A549 (cell line): ENCODE results near the gene PPY. TPM values are rescaled to one million over a fixed set of nuclear protein-coding genes. Genes with fewer than 3 reads are reported as not detected.

Experiments used
- ATAC-seq, 2 experiments: fragments of 200-7000 bp in 1 of 2; fragments of >200 bp in 1 of 2; cut with Nextera tagmentation in 1 of 2; cut with Tn5 transposase in 1 of 2; 3 replicates each; pipeline versions ENCODE4 v1.8.0 to v1.9.1; 2018 to 2020; ENCODE audit warnings: mild to moderate bottlenecking in 1 of 2, moderate library complexity in 1 of 2
- CTCF ChIA-PET: fragments of 300-600 bp; sonication (Branson Sonifier 250); formaldehyde crosslinking; extraction: SDS; loops from one replicate; lab custom pipeline; 2021; ENCODE audit warnings: antibody characterized with exemption, inconsistent platforms; lab: Yijun Ruan, JAX
- POLR2A ChIA-PET: fragments of 350-600 bp; formaldehyde crosslinking; extraction: SDS; loops from one replicate; lab custom pipeline; 2021; ENCODE audit warnings: antibody characterized with exemption, inconsistent platforms; lab: Yijun Ruan, JAX
- DNase-seq, 2 experiments: peaks; one replicate each; pipeline versions ENCODE4 v3.0.0 to v3.0.0-alpha.2; 2011 to 2016; ENCODE audit warnings: low read depth in 1 of 2, low spot score in 1 of 2
- FAIRE-seq: peaks from 2 replicates; lab custom pipeline; 2011; peaks lifted over from hg19 to GRCh38; lab: Jason Lieb, UNC
- H3K27ac ChIP-seq, 2 experiments: fragments of >200 bp; sonication (Bioruptor Twin); formaldehyde crosslinking; 3 replicates each; pipeline ENCODE4 v1.5.1; 2016 to 2017
- H3K4me1 ChIP-seq: fragments of >200 bp; sonication (Bioruptor Twin); formaldehyde crosslinking; 3 replicates; pipeline ENCODE4 v1.6.1; 2016
- H3K4me2 ChIP-seq: fragments of >200 bp; sonication (Bioruptor Twin); formaldehyde crosslinking; 3 replicates; pipeline ENCODE4 v1.6.1; 2016
- H3K4me3 ChIP-seq: fragments of >200 bp; sonication (Bioruptor Twin); formaldehyde crosslinking; 3 replicates; pipeline ENCODE4 v1.5.1; 2016
- H3K9me3 ChIP-seq: fragments of >200 bp; sonication (Bioruptor Twin); formaldehyde crosslinking; 3 replicates; pipeline ENCODE4 v1.6.1; 2016
- BCL3 ChIP-seq: fragments of >200 bp; sonication (Bioruptor Twin); formaldehyde crosslinking; IDR thresholded peaks from 3 replicates; pipeline ENCODE4 v1.6.1; 2016
- CBX8 ChIP-seq: fragments of 200-600 bp; sonication (generic); IDR thresholded peaks from 2 replicates; pipeline ENCODE4 v1.6.1; 2016
- CHD4 ChIP-seq: fragments of 200-600 bp; sonication (generic); IDR thresholded peaks from 2 replicates; pipeline ENCODE4 v1.6.1; 2016; ENCODE audit warnings: antibody characterized with exemption, mild to moderate bottlenecking, borderline replicate concordance
- CTCF ChIP-seq: fragments of >200 bp; sonication (Bioruptor Twin); formaldehyde crosslinking; IDR thresholded peaks from 3 replicates; pipeline ENCODE4 v1.5.1; 2016
- E2F6 ChIP-seq: IDR thresholded peaks from 2 replicates; pipeline ENCODE4 v1.6.1; 2012; ENCODE audit warnings: low read depth, borderline replicate concordance
- EHF ChIP-seq: fragments of 250-450 bp; sonication (Bioruptor Pico); IDR thresholded peaks from 2 replicates; pipeline ENCODE4 v1.5.0; 2020; ENCODE audit warnings: mild to moderate bottlenecking
- EP300 ChIP-seq, 2 experiments: fragments of >200 bp; sonication (Bioruptor Twin); formaldehyde crosslinking; IDR thresholded peaks; 2 replicates in 1 of 2; 3 replicates in 1 of 2; pipeline ENCODE4 v1.6.1; 2016 to 2017
- FOSL2 ChIP-seq, 2 experiments: fragments of 450-650 bp in 1 of 2; fragments of >200 bp in 1 of 2; sonication (Bioruptor Twin) in 1 of 2; formaldehyde crosslinking; IDR thresholded peaks; 2 replicates each; pipeline versions ENCODE4 v1.5.0 to v1.6.1; 2016 to 2020; ENCODE audit warnings: mild to moderate bottlenecking in 1 of 2, moderate library complexity in 1 of 2
- FOXS1 ChIP-seq: fragments of 250-450 bp; sonication (Bioruptor Pico); IDR thresholded peaks from 2 replicates; pipeline ENCODE4 v1.5.0; 2020; ENCODE audit warnings: mild to moderate bottlenecking, moderate library complexity
- GATA3 ChIP-seq: IDR thresholded peaks from 2 replicates; pipeline ENCODE4 v1.6.1; 2012; ENCODE audit warnings: borderline replicate concordance
- HDAC2 ChIP-seq: fragments of 200-600 bp; sonication (generic); IDR thresholded peaks from 2 replicates; pipeline ENCODE4 v1.6.1; 2016
- HEYL ChIP-seq: fragments of 250-450 bp; sonication (Bioruptor Pico); IDR thresholded peaks from 2 replicates; pipeline ENCODE4 v1.8.0; 2021; ENCODE audit warnings: mild to moderate bottlenecking, moderate library complexity
- HMGXB4 ChIP-seq: fragments of 250-450 bp; sonication (Bioruptor Pico); IDR thresholded peaks from 2 replicates; pipeline ENCODE4 v1.5.0; 2021; ENCODE audit warnings: mild to moderate bottlenecking, moderate library complexity, borderline replicate concordance
- HOXA7 ChIP-seq: fragments of 250-450 bp; sonication (Bioruptor Pico); IDR thresholded peaks from 2 replicates; pipeline ENCODE4 v1.5.0; 2020; ENCODE audit warnings: mild to moderate bottlenecking, moderate library complexity
- HOXB13 ChIP-seq: fragments of 250-450 bp; sonication (Bioruptor Pico); IDR thresholded peaks from 2 replicates; pipeline ENCODE4 v1.5.0; 2020; ENCODE audit warnings: low read depth, mild to moderate bottlenecking, moderate library complexity
- HOXB5 ChIP-seq: fragments of 250-450 bp; sonication (Bioruptor Pico); IDR thresholded peaks from 2 replicates; pipeline ENCODE4 v1.5.0; 2020; ENCODE audit warnings: mild to moderate bottlenecking, moderate library complexity
- JUN ChIP-seq, 2 experiments: fragments of >200 bp; sonication (Bioruptor Twin); formaldehyde crosslinking; IDR thresholded peaks; 2 replicates in 1 of 2; 3 replicates in 1 of 2; pipeline ENCODE4 v1.6.1; 2016 to 2017
- JUNB ChIP-seq: fragments of >200 bp; sonication (Bioruptor Twin); formaldehyde crosslinking; IDR thresholded peaks from 2 replicates; pipeline ENCODE4 v1.6.1; 2016
- KDM5A ChIP-seq: fragments of 200-600 bp; sonication (generic); IDR thresholded peaks from 2 replicates; pipeline ENCODE4 v1.6.1; 2016; ENCODE audit warnings: antibody characterized with exemption, mild to moderate bottlenecking
- NFE2L2 ChIP-seq: fragments of 150-350 bp; conservative IDR thresholded peaks from 2 replicates; pipeline ENCODE4 v1.6.1; 2014; ENCODE audit warnings: low read length
- NPAS2 ChIP-seq: fragments of 250-450 bp; sonication (Bioruptor Pico); IDR thresholded peaks from 2 replicates; pipeline ENCODE4 v1.8.0; 2022; ENCODE audit warnings: mild to moderate bottlenecking, moderate library complexity, borderline replicate concordance
- NR3C1 ChIP-seq: fragments of >200 bp; sonication (Bioruptor Twin); formaldehyde crosslinking; IDR thresholded peaks from 3 replicates; pipeline ENCODE4 v1.6.1; 2017
- POLR2A ChIP-seq: IDR thresholded peaks from 2 replicates; pipeline ENCODE4 v1.6.1; 2012; ENCODE audit warnings: mild to moderate bottlenecking, low read length
- POLR2AphosphoS2 ChIP-seq: conservative IDR thresholded peaks from 2 replicates; pipeline ENCODE4 v1.6.1; 2012; ENCODE audit warnings: low read length, improper control_type of control experiment, inconsistent platforms
- RAD21 ChIP-seq, 2 experiments: fragments of >200 bp in 1 of 2; sonication (Bioruptor Twin) in 1 of 2; formaldehyde crosslinking in 1 of 2; IDR thresholded peaks in 1 of 2; conservative IDR thresholded peaks in 1 of 2; 2 replicates in 1 of 2; 3 replicates in 1 of 2; pipeline ENCODE4 v1.6.1; 2012 to 2018; ENCODE audit warnings: inconsistent platforms in 1 of 2
- RARB ChIP-seq: fragments of 250-450 bp; sonication (Bioruptor Pico); IDR thresholded peaks from 2 replicates; pipeline ENCODE4 v1.8.0; 2021; ENCODE audit warnings: mild to moderate bottlenecking, moderate library complexity
- RCOR1 ChIP-seq: fragments of 150-350 bp; IDR thresholded peaks from 2 replicates; pipeline ENCODE4 v1.6.1; 2014; ENCODE audit warnings: antibody characterized with exemption, low read length, low read depth
- SMC3 ChIP-seq: fragments of >200 bp; sonication (Bioruptor Twin); formaldehyde crosslinking; IDR thresholded peaks from 3 replicates; pipeline ENCODE4 v1.6.1; 2018; ENCODE audit warnings: inconsistent platforms
- SREBF2 ChIP-seq: fragments of 450-650 bp; IDR thresholded peaks from 2 replicates; pipeline ENCODE4 v1.6.1; 2014; ENCODE audit warnings: mild to moderate bottlenecking, moderate library complexity
- TP53 ChIP-seq: fragments of 250-450 bp; sonication (Bioruptor Pico); IDR thresholded peaks from 2 replicates; pipeline ENCODE4 v1.5.0; 2021; ENCODE audit warnings: mild to moderate bottlenecking, moderate library complexity
- ZC3H11A ChIP-seq: fragments of 450-650 bp; IDR thresholded peaks from 2 replicates; pipeline ENCODE4 v1.6.1; 2014; ENCODE audit warnings: antibody characterized with exemption, mild to moderate bottlenecking
- ZNF302 ChIP-seq: fragments of 250-450 bp; sonication (Bioruptor Pico); IDR thresholded peaks from 2 replicates; pipeline ENCODE4 v1.9.0; 2021; ENCODE audit warnings: inconsistent platforms, mild to moderate bottlenecking, moderate library complexity
- WGBS: methylation state at CpG from one replicate; pipeline ENCODE4 v1.1.6; 2017; ENCODE audit errors: missing lambda C conversion rate; 5-methylcytosine and 5-hydroxymethylcytosine counted together
- polyA plus RNA-seq, 4 experiments: library from polyadenylated mRNA; depleted of rRNA in 3 of 4; stranded (reverse); fragments of >200 nt; fragmentation: RNase III in 1 of 4; extraction: RNeasy Plus Mini Kit Qiagen cat#74134 plus additional on column Dnase treatment in 1 of 4; gene quantifications; 2 replicates in 3 of 4; 3 replicates in 1 of 4; pipeline ENCODE4 v1.2.3, GENCODE V29; 2011 to 2017
- TF ChIP-seq, protein P1 (sequence below): IDR thresholded peaks from 2 replicates; pipeline ENCODE4 v1.6.1; 2012

Gene PPY
- polyA plus RNA-seq, 2 of the 4 experiments (the other 2 are of a cell fraction), result not detected

GRCh38 chr17:43911904-43912303 lies 30.4 kb downstream of the PPY start:
- ATAC-seq, result no peak
- Histone ChIP-seq H3K27ac (no peak overlapping the region), H3K4me2 (no peak overlapping the region), H3K4me3 (no peak overlapping the region), H3K4me1 (peaks cover 10% of the 10 kb centered on the region), H3K9me3 (no peaks in the 10 kb centered on the region)
- WGBS, result 35% methylated on average over 8 of the region's 8 CpGs
- FAIRE-seq, result no peak
- DNase-seq, result no peak
- POLR2A ChIA-PET, result no interaction called here
- CTCF ChIA-PET, result interaction anchor here (1.5 to 25.9 kb wide), 7 partner anchors 11 to 132 kb away, joined by 4 to 412 read pairs (median 94); partner anchors contain the start of gene PPY
- TF ChIP-seq EP300 (IDR thresholded peaks at IDR 0.05) (no peak), EHF (CRISPR knock-in tag) (no peak), RAD21 (conservative IDR thresholded peaks at IDR 0.05 in 1 of 2, IDR thresholded peaks at IDR 0.05 in 1 of 2) (no peak), POLR2AphosphoS2 (no peak), HOXA7 (no peak), E2F6 (no peak), GATA3 (no peak), HDAC2 (no peak), JUN (IDR thresholded peaks at IDR 0.05) (no peak), NFE2L2 (no peak), FOXS1 (CRISPR knock-in tag) (no peak), HOXB13 (CRISPR knock-in tag) (no peak), TP53 (CRISPR knock-in tag) (no peak), NR3C1 (no peak), CBX8 (no peak), HOXB5 (CRISPR knock-in tag) (no peak), POLR2A (no peak)
- TF ChIP-seq, protein P1, sequence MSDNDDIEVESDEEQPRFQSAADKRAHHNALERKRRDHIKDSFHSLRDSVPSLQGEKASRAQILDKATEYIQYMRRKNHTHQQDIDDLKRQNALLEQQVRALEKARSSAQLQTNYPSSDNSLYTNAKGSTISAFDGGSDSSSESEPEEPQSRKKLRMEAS, result no peak
- TF ChIP-seq, all 56 proteins: peak for 0

GRCh38 chr17:43909537-43910231 lies 32.6 kb downstream of the PPY start:
- POLR2A ChIA-PET, result no interaction called here
- TF ChIP-seq HEYL (CRISPR knock-in tag) (no peak), JUNB (no peak), RCOR1 (no peak), SMC3 (no peak), CHD4 (no peak), NPAS2 (CRISPR knock-in tag) (no peak), TP53 (CRISPR knock-in tag) (no peak), HMGXB4 (CRISPR knock-in tag) (no peak), ZNF302 (no peak), FOSL2 (IDR thresholded peaks at IDR 0.05) (no peak), FOSL2 (CRISPR knock-in tag; IDR thresholded peaks at IDR 0.05) (no peak), CTCF (no peak), HDAC2 (no peak), ZC3H11A (no peak), SREBF2 (no peak), KDM5A (no peak), RARB (CRISPR knock-in tag) (no peak), E2F6 (no peak), BCL3 (no peak)
- TF ChIP-seq, protein P1, result no peak
- Histone ChIP-seq H3K27ac (no peak overlapping the region), H3K4me1 (peaks cover 24% of the 10 kb centered on the region), H3K9me3 (no peaks in the 10 kb centered on the region), H3K4me3 (no peak overlapping the region), H3K4me2 (no peak overlapping the region)
- no peak for ATAC-seq
- CTCF ChIA-PET, result interaction anchor here (0.5 to 25.9 kb wide), 43 partner anchors 13 to 1261 kb away, joined by 3 to 412 read pairs (median 4); partner anchors contain the start of gene PPY
- no peak for DNase-seq
- WGBS, result 61% methylated on average over 7 of the region's 7 CpGs
- FAIRE-seq, result no peak
